ENCODE measurements around the gene SLIRP.

GRCh38 chr14:77674931-77675330 is 33.0 kb upstream of the SLIRP start:
- TF ChIP-seq CTCF (IDR thresholded peaks at IDR 0.05) (no peak), POLR2A (IDR thresholded peaks at IDR 0.05) (no peak)
